ENCODE measurements around the gene CYP19A1. TPM values are rescaled to one million over a fixed set of nuclear protein-coding genes. Genes with fewer than 3 reads are reported as not detected.
A peak's percentile ranks its signal among the peaks of the same experiment; 100 is the strongest.

CYP19A1 gene
- total and polyA plus RNA-seq, 7 donors, result 0.10 to 0.71 (median 0.41) TPM; not detected in 4

DNA sequence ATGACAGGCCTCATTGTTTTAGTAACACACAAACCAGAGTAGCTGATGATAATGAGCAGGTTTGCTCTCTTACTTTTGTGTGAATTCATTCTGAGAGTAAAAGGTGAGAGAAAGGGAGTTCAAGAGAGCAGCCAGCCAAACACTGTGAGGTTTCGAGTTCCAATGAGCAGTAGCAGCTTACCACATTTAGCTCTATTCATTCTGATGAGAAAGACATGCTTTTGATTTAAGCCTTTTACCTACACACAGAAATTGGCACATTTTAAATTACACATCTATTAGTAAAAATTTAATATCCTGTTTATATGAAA, 31.0 kb upstream of the CYP19A1 start:
- TF ChIP-seq EP300 (IDR thresholded peaks at IDR 0.05) (no peak), POLR2AphosphoS5 (IDR thresholded peaks at IDR 0.05) (no peak), POLR2A (IDR thresholded peaks at IDR 0.05) (no peak)
- TF ChIP-seq, protein P1, sequence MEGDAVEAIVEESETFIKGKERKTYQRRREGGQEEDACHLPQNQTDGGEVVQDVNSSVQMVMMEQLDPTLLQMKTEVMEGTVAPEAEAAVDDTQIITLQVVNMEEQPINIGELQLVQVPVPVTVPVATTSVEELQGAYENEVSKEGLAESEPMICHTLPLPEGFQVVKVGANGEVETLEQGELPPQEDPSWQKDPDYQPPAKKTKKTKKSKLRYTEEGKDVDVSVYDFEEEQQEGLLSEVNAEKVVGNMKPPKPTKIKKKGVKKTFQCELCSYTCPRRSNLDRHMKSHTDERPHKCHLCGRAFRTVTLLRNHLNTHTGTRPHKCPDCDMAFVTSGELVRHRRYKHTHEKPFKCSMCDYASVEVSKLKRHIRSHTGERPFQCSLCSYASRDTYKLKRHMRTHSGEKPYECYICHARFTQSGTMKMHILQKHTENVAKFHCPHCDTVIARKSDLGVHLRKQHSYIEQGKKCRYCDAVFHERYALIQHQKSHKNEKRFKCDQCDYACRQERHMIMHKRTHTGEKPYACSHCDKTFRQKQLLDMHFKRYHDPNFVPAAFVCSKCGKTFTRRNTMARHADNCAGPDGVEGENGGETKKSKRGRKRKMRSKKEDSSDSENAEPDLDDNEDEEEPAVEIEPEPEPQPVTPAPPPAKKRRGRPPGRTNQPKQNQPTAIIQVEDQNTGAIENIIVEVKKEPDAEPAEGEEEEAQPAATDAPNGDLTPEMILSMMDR (IDR thresholded peaks at IDR 0.05), result no peak
- H3K9me3 ChIP-seq, result no peaks in the 10 kb centered on the region
- intact Hi-C loops (cut with DNase I), result no loop called here

DNA sequence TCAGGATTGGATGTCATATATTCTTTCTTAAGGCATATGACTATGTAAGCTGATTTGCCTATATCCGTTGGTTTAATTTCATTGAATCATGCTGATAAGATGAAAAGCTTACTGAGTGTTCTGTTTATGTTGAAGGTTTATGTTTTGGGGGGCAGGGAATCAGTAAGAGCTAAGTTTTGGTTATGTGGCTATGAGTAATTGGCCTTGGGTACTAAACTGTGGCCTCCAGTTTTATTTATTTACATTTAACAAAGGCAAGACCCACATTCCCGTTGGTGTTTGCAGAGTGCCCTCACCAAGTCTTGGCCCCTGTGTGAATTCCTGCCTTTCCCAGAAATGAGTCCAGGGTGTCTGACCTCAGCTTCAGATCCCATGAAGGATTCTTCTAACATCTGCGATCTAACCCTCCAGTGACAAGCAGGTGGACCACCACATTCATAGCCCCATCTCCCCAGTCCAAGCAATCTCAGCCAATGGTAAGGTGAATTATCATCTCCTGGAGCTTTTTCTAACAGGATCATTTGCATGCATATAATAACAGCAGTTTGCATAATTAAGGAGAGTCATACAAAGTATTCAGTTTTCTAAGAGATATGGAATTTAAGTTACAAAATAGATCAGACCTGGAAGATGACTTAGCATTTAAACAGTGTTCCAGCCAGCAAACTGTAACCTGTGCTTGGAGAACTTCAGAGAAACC, 30.5 kb upstream of the CYP19A1 start:
- Histone ChIP-seq H3K27ac (peak overlapping the region in 1 of 4 donors; percentile 19), H3K4me3 (no peak overlapping the region), H3K36me3 (no peaks in the 10 kb centered on the region), H3K27me3 (no peaks in the 10 kb centered on the region), H3K4me1 (peaks cover 0 to 10% (median 5%) of the 10 kb centered on the region in 4 donors), H3K9me3 (no peaks in the 10 kb centered on the region)
- TF ChIP-seq POLR2AphosphoS5 (IDR thresholded peaks at IDR 0.05) (no peak), POLR2A (IDR thresholded peaks at IDR 0.05) (no peak), EP300 (IDR thresholded peaks at IDR 0.05) (no peak)
- TF ChIP-seq, protein P1 (IDR thresholded peaks at IDR 0.05), result no peak
- no peak for DNase-seq
- 64 to 77% methylated on average over 3 of the region's 3 CpGs for WGBS, 2 donors
- intact Hi-C loops (cut with DNase I), result no loop called here

More for the DNA sequence above, 31.0 kb upstream of the CYP19A1 start:
- WGBS, 2 donors, result 89 to 91% methylated on average over 1 of the region's 1 CpG
- peaks cover 0 to 10% (median 5%) of the 10 kb centered on the region in 4 donors for H3K4me1 ChIP-seq
- no peaks in the 10 kb centered on the region for H3K27me3 ChIP-seq
- no peak overlapping the region for H3K4me3 ChIP-seq
- DNase-seq, result no peak
- H3K27ac ChIP-seq, result no peak overlapping the region
- no peaks in the 10 kb centered on the region for H3K36me3 ChIP-seq

DNA sequence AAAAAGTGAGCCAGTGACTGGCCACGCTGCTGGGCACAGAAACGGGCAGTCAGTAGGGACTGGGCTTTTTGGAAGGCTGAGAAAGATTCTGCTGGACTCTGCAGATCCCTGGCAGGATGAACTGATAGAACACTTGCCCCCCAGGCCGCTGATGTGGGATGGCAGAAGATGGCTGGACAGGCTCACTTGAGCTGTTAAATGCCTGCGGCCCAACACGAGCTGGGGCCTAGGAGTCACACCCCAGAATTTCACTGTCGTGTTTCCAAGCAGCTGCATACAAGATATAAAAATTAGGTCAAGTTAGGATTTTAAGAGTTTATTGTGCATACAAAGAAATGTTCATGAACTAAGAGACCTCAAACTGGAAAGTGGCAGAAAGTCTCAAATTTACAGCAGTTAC, 29.9 kb upstream of the CYP19A1 start:
- H3K9me3 ChIP-seq, result no peaks in the 10 kb centered on the region
- 84 to 88% methylated on average over 6 of the region's 6 CpGs for WGBS, 2 donors
- H3K4me1 ChIP-seq, result peaks cover 0 to 10% (median 5%) of the 10 kb centered on the region in 4 donors
- no peak overlapping the region for H3K27ac ChIP-seq
- DNase-seq, result no peak
- TF ChIP-seq, protein P1 (IDR thresholded peaks at IDR 0.05), result no peak
- no peak for TF ChIP-seq POLR2AphosphoS5 (IDR thresholded peaks at IDR 0.05)
- TF ChIP-seq EP300 (IDR thresholded peaks at IDR 0.05), result no peak
- no peak for TF ChIP-seq POLR2A (IDR thresholded peaks at IDR 0.05)
- no peaks in the 10 kb centered on the region for H3K36me3 ChIP-seq
- no peak overlapping the region for H3K4me3 ChIP-seq
- intact Hi-C loops (cut with DNase I), result no loop called here
- H3K27me3 ChIP-seq, result no peaks in the 10 kb centered on the region

DNA sequence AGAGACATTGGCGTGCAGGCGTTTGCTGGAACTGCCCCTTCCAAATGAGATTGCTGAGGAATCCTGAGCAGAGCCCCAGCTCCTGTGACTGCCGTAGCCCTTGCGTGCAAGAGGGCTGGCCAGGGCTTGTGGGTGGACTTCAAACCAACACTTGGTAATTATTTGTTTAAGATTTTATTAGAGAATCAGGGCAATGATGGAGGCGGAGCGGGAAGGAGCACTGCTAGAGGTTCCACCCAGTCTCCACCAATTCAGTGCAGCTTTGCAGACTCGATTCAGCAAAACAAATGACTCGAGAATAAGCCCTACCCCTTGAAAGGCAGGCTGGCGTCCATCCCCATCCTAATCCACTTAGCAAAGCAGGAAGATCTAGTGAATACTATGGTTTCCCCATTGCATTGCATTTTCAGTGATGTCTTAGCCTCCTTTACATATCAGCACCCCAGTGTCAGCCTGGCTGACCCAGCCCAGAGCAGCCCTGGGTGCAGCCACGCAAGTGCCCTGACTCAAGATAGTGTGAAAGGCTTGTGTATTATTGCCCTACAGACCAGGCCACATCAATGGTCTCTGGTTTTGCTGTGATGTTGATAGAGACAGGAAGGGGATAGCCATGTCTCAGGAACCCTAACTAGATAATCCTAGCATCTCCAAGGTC, 29.1 kb upstream of the CYP19A1 start:
- no peaks in the 10 kb centered on the region for H3K9me3 ChIP-seq
- H3K4me3 ChIP-seq, result no peak overlapping the region
- TF ChIP-seq EP300 (IDR thresholded peaks at IDR 0.05), result no peak
- TF ChIP-seq, protein P1 (IDR thresholded peaks at IDR 0.05), result no peak
- TF ChIP-seq POLR2A (IDR thresholded peaks at IDR 0.05), result no peak
- TF ChIP-seq POLR2AphosphoS5 (IDR thresholded peaks at IDR 0.05), result no peak
- no peak overlapping the region for H3K27ac ChIP-seq
- H3K4me1 ChIP-seq, result peaks cover 0 to 10% (median 5%) of the 10 kb centered on the region in 4 donors
- intact Hi-C loops (cut with DNase I), result no loop called here
- no peaks in the 10 kb centered on the region for H3K36me3 ChIP-seq
- WGBS, 2 donors, result 49 to 67% methylated on average over 10 of the region's 10 CpGs
- H3K27me3 ChIP-seq, result no peaks in the 10 kb centered on the region
- DNase-seq, result no peak

Measured in sigmoid colon (tissue), 7 donors.